Stimulated activated CD4-positive, alpha-beta T cell treated with anti-CD3 and anti-CD28 coated beads, Interleukin-15, amount 100 ng/mL, for 48 hours (primary cell): Measurements from ENCODE around the gene TMEM18.
"Not testable (repeated sequence)": the region's sequence is repeated elsewhere in the genome, so short reads cannot be mapped to it uniquely, and the experiment has no call there.

ENCODE experiments used
- DNase-seq, 2 donors: peaks; one replicate each; pipeline ENCODE4 v3.0.0-alpha.2; 2020; ENCODE audit warnings: low read depth in 2 of 2

The TMEM18 gene

GRCh38 chr2:693606-694005 lies 16.4 kb upstream of the TMEM18 start:
- no peak for DNase-seq

DNA sequence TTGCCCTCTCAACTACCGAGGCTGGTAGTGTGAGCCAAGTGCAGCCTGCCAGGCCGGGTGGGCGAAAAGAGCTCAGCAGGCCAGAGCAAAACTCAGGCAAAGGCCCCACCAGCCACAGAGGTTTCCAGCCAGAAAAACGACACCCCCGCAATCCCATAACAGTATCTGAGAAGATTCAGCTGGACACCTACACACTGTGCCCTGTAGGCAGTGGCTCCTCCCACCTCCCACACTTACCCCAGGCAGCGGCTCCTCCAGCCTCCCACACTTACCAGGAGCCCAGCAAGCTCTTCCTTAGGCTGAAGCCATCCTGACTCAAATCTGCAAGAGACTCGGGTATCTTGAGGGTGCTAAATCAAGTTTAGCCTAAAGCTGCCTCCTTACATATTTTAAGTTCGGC lies 15.6 kb upstream of the TMEM18 start:
- DNase-seq: no peak

GRCh38 chr2:691821-692761 lies 14.9 kb upstream of the TMEM18 start:
- DNase-seq: no peak

GRCh38 chr2:690799-691198 lies 13.6 kb upstream of the TMEM18 start:
- DNase-seq: no peak

DNA sequence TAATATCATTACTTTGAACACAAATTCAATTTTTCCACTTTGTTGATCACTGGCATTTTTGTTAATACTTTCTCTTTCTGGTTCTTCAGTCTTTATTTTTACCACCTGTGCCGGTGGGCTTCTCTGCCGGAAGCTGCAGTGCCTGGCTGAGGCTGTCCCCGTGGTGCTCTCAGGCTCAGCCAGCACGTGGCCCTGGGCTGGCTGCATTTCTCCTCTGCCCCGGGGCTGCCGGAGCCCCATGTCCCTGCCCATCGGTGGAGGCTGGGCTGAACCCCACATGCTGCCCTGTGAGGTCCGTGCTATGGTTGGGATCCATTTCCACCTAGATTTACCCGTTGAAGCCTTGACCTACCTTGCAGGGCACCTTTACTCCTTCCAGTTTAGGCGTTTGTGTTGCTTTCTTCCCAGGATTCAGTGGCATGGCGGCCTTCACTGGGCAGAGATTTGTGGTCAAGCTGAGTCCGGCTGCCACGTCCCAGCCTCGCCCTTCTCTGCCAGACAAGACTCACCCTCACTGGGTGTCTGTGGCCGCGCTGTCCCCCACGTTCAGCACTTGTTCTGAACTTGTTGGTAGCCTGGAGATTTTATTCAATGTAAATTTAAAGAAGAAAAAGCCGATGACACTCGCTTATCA lies 12.8 kb upstream of the TMEM18 start:
- DNase-seq: no peak

DNA sequence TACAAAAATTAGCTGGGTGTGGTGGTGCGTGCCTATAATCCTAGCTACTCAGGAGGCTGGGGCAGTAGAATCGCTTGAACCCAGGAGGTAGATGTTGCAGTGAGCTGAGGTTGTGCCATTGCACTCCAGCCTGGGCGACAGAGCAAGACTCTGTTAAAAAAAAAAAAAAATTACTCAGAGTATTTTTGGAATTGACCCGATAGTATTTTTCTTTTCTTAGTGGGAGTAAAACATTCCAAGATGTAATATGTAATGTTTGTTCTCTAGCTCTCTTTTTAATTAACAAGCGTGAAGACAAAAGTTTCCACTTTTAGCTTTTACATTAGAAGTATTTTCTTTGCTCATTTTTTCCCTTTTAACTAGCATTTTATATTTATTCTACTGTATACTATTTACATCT lies 12.0 kb upstream of the TMEM18 start:
- DNase-seq: no peak

GRCh38 chr2:688504-689076 lies 11.4 kb upstream of the TMEM18 start:
- DNase-seq: no peak

DNA sequence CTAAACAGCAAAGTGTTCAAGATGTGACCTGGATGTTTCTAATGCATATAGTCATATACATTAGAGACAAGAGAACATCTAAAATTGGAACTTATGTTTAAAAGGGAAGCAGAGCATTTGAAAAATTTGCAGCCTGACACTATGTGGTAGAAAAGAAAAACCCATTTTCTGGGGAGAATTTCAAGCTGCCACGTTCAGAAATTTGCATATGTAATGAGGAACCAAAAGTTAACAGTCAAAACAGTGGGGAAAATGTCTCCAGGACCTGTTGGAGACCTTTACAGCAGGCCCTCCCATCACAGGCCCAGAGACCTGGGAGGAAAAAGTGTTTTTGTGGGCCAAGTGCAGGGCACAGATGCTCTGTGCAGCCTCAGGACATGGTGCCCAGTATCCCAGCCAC lies 8.2 kb upstream of the TMEM18 start:
- DNase-seq: no peak

GRCh38 chr2:684913-685312 lies 7.7 kb upstream of the TMEM18 start:
- not testable (repeated sequence) for DNase-seq

GRCh38 chr2:682226-682625 lies 5.0 kb upstream of the TMEM18 start:
- DNase-seq: no peak

GRCh38 chr2:681312-681711 lies 4.1 kb upstream of the TMEM18 start:
- no peak for DNase-seq

GRCh38 chr2:680496-680895 lies 3.3 kb upstream of the TMEM18 start:
- DNase-seq: no peak

- no peak for DNase-seq
Observed at GRCh38 chr2:678964-679363, 1.8 kb upstream of the TMEM18 start.

DNA sequence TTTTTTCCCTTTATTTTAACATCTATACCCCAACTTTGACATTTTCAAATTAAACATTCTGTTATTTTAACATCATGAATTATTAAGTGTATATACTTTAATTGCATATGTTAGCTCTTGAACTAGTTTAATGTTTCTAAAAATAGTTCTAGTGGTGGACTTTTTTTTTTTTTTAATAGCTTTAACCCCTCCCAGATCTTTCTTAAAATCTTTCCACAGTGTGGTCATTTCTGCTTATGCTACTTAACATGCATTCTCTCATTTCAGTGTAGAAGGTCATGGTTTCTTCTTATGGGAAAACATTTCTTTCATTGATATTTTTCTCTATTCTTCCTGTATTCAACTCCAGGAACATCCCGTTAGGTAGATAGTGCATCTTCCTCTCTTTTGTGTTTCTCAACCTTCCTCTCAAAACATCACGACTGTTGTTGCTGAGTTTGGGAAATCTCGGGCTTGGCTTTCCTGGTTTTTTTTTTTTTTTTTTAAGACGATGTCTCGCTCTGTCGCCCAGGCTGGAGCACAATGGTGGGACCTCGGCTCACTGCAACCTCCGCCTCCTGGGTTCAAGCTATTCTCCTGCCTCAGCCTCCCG lies 849 bp upstream of the TMEM18 start:
- DNase-seq: no peak

DNA sequence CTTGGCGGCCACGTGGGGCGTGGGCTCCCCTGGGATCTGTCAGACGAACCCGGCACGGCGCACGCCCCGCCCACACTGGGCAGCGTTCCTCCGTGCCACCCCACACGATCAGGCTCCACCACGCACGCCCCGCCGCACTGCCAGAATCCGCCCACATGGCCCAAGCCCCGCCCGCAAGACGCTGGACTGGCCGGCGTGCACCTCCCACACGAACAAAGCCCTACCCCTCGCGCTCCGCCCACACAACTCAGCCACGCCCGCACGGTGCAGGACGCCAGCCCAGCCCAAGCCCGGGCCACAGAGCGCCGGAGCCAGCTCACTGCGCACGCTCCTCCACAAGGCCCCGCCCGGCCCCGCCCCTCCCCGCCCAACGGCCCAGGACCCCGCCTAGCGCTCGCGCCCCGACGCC lies 555 bp downstream of the TMEM18 start:
- DNase-seq: peak; percentile 93 to 94

DNA sequence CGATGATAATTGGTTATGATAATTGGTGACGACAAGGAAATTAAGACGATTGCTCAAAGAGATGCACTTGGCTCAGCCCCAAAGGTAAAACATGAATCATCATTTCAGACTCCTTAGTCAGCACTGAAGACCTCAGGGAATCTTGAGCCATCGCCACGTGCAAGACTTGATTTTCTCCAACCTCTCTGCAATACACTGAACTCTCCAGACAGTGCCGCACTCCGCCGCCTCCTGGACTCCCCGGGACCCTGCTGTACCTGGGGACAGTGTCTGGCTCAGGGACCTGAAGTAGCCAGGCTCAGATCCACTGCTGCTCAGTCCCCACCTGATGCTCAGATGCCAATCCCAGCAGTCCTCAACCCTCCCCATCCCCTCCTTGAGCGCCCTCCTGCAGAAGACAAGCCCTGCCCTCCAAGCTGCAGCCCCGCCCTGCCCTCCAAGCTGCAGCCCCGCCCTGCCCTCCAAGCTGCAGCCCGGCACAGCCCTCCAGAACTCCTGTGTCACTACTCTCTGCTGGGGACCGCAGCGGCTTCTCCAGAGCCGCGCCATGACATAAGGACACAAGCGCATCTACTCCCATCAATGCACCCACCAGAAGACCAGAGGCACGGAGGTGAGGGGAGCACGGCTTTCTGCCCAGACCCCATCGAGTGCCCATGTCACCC lies 1.1 kb downstream of the TMEM18 start:
- DNase-seq: peak; percentile 11 to 39

- DNase-seq: no peak
Observed at GRCh38 chr2:675460-675859, 1.7 kb downstream of the TMEM18 start.

DNA sequence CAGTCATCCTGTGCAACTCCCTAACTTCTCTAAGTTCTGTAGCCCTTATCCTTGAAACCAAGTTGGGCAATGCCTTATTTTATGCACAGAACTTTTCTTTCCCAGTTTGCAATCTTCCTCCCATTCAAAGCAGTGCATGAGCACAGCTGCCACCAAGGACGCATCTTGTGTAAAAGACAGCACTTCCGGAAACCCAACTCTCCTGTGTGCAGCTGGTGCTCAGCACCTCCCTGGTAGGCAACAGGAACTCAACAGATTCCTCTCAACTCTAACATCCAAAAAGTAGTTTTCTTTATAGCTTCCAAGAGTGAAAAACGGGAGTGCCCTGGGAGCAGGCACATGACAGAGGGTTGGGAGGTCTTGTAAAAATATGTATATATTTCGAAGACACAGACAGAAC lies 2.2 kb downstream of the TMEM18 start:
- DNase-seq: no peak

- no peak for DNase-seq
Observed at GRCh38 chr2:674321-674985, 2.8 kb downstream of the TMEM18 start.

DNA sequence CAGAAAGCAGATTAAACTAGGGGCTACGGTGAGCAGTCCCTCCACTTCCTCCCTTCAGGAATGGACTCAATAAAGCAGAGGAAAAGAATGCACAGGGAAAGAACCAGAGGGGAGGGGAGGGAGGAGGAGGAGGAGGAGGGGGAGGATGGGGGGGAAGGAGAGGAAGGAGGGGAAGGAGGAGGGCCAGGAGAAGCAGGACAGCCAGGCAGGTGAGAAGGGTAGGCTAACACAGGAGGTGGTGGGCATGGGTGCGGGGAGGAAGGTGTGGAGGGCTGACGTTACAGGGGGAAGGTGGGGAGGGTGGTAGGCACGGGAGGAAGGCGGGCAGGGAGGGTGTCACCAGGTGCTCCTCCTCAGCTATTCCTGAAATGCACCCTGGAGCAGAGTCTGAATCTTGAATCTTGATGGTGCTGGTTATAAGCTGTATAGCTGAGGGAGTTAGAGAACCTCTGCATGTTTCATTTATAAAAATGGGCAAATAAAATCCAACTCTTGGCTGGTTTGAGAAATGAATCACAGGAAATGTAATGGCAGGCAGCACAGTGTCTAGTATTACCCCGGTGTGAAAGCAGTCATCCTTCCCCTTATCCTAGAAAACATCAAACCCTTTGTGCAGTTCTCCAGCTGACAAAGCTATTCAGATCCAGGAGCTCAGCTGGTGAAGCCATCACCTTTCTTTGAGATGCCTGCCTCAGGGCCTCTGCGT lies 3.4 kb downstream of the TMEM18 start:
- no peak for DNase-seq

DNA sequence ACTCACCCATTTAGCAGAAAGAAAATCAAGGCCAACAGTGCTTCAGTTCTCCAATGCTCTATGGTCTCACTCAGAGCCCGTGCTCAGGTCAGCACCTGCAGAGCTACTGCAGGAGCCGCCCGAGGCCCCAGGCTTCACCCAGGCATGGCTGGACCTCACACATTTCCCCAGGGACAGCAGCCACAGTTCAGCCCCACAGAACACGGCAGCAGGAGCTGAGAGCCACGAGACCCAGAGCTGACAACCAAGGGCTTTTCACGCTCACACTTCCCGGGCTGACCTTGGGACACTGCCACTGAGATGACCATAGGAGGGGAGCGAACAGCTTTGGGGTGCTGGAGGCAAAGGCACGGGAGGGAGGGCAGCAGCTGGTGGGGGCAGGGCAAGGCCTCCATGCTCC lies 4.2 kb downstream of the TMEM18 start:
- DNase-seq: no peak
